ENCODE measurements around the gene CDC7. TPM values are rescaled to one million over a fixed set of nuclear protein-coding genes. Genes with fewer than 3 reads are reported as not detected.
A peak's percentile ranks its signal among the peaks of the same experiment; 100 is the strongest.

CDC7 gene
- total and polyA plus RNA-seq, 9 of the 15 experiments (the other 6 are each of a cell fraction or from before 2014, with no cell fraction given) = 22.3 to 66.8 (median 44.2) TPM

GRCh38 chr1:91500756-91501522 lies at the start of gene CDC7 (continued):
- no peak for TF ChIP-seq GATAD2B (IDR thresholded peaks at IDR 0.05; ENCODE audit: borderline replicate concordance)
- no peak for TF ChIP-seq ZNF175 (CRISPR knock-in tag; IDR thresholded peaks at IDR 0.05; ENCODE audit: low read depth)
- TF ChIP-seq E2F5 (CRISPR knock-in tag; IDR thresholded peaks at IDR 0.05) = peak; percentile 96
- peak; percentile 63 for TF ChIP-seq JUND (IDR thresholded peaks at IDR 0.05; ENCODE audit: borderline replicate concordance, low read depth, low read length)
- TF ChIP-seq JUND (tag; IDR thresholded peaks at IDR 0.05; ENCODE audit: borderline replicate concordance, low read depth, low read length) = no peak; the same call in 2 of the 3 replicates
- TF ChIP-seq SUPT5H (IDR thresholded peaks at IDR 0.05) = peak; percentile 87
- no peak for TF ChIP-seq SMARCA5 (IDR thresholded peaks at IDR 0.05)
- no peak for TF ChIP-seq TCF7L2 (IDR thresholded peaks at IDR 0.05; ENCODE audit: low read depth, low read length)
- peak; percentile 73 for TF ChIP-seq POLR2AphosphoS5 (IDR thresholded peaks at IDR 0.05; ENCODE audit: control insufficient read depth, insufficient read depth, low read depth, low read length)
- TF ChIP-seq JUNB (CRISPR knock-in tag; conservative IDR thresholded peaks at IDR 0.05) = no peak
- TF ChIP-seq ZKSCAN3 (CRISPR knock-in tag; IDR thresholded peaks at IDR 0.05) = no peak
- TF ChIP-seq POLR2G (IDR thresholded peaks at IDR 0.05; ENCODE audit: low read depth, low read length) = peak; percentile 92
- TF ChIP-seq PREB (CRISPR knock-in tag; IDR thresholded peaks at IDR 0.05) = peak; percentile 88; the same call in 1 of the 2 replicates
- no peak for TF ChIP-seq ZBTB5 (IDR thresholded peaks at IDR 0.05)
- peak in 1 of 3 experiments; percentile 49 for TF ChIP-seq YY1 (IDR thresholded peaks at IDR 0.05; ENCODE audit: borderline replicate concordance in 1 of 3, control insufficient read depth in 1 of 3, extremely low read depth in 1 of 3, insufficient read depth in 3 of 3, insufficient read length in 1 of 3, insufficient replicate concordance in 2 of 3, low read depth in 1 of 3, low read length in 2 of 3)
- TF ChIP-seq VEZF1 (CRISPR knock-in tag; IDR thresholded peaks at IDR 0.05) = peak; percentile 79
- TF ChIP-seq CXXC5 (CRISPR knock-in tag; IDR thresholded peaks at IDR 0.05) = peak; percentile 70
- TF ChIP-seq RBFOX2 (IDR thresholded peaks at IDR 0.05; ENCODE audit: low read depth, low read length) = peak; percentile 94
- TF ChIP-seq ELK1 (CRISPR knock-in tag; IDR thresholded peaks at IDR 0.05) = no peak
- no peak for TF ChIP-seq ZSCAN32 (CRISPR knock-in tag; IDR thresholded peaks at IDR 0.05)
- no peak for TF ChIP-seq ESRRB (CRISPR knock-in tag; IDR thresholded peaks at IDR 0.05; ENCODE audit: borderline replicate concordance)
